K562 (cell line): ENCODE data around the gene TSTD2.

ENCODE experiments used
- ARID3A ChIP-seq: IDR thresholded peaks from 2 replicates; pipeline ENCODE4 v1.6.1; 2012; ENCODE audit warnings: low read depth, low read length, improper control_type of control experiment, borderline replicate concordance
- CBFA2T2 ChIP-seq: fragments of 450-650 bp; conservative IDR thresholded peaks from 2 replicates; pipeline ENCODE4 v1.6.1; 2017; ENCODE audit warnings: mild to moderate bottlenecking
- NCOR1 ChIP-seq: fragments of 450-650 bp; IDR thresholded peaks from 2 replicates; pipeline ENCODE4 v1.6.1; 2016; ENCODE audit warnings: mild to moderate bottlenecking, moderate library complexity
- NRF1 ChIP-seq, 2 experiments: fragments of 450-650 bp; IDR thresholded peaks in 1 of 2; conservative IDR thresholded peaks in 1 of 2; 2 replicates each; pipeline ENCODE4 v1.6.1; 2014; ENCODE audit warnings: mild to moderate bottlenecking in 2 of 2
- ZZZ3 ChIP-seq: fragments of 450-650 bp; IDR thresholded peaks from 2 replicates; pipeline ENCODE4 v1.6.1; 2016; ENCODE audit warnings: antibody characterized with exemption, mild to moderate bottlenecking, moderate library complexity

GRCh38 chr9:97572892-97573365, 60.2 kb downstream of the TSTD2 start:
- TF ChIP-seq ZZZ3 (no peak), NRF1 (conservative IDR thresholded peaks at IDR 0.05 in 1 of 2, IDR thresholded peaks at IDR 0.05 in 1 of 2) (no peak), CBFA2T2 (no peak), NCOR1 (no peak), ARID3A (no peak)
